ENCODE results near the gene LRRC3B.
A peak's percentile ranks its signal among the peaks of the same experiment; 100 is the strongest.

DNA sequence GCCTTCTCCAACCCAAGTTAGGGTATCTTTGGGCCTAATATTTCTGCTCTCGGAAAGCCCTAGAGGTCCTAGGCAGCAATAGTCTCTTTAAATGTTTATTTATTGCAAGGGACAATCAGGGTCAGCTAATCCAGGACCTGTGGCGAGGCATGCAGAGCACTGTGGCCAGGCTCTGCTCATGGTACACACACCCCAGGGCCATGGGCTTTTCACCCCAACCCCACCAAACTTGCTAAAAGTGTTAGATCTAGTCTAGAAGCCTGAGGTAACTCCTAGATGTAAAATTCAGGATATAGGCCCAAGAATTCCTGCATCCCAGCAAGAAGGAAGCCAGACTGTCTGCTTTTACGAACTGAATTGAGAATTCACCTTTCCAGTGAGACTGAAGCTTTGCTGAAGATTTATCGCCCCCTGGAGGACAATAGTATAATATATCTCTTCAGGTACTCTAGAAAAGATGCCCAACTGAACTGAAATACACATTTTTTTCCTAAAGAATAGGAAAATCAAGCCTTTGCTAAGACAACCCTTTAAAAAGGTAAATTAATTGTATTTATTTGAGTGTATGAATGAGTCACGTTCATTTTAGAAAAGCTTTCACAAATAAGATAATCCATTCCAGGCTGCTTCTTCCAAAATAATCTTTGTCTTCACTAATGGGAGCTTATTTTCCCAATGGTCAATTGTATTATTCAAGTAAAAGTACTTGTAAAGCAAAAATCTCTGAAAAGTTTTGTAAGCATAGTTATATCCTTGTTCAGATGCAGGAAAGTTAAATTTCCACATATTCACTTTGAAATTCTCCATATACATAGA, 89.8 kb downstream of the LRRC3B start:
- TF ChIP-seq, protein P1, sequence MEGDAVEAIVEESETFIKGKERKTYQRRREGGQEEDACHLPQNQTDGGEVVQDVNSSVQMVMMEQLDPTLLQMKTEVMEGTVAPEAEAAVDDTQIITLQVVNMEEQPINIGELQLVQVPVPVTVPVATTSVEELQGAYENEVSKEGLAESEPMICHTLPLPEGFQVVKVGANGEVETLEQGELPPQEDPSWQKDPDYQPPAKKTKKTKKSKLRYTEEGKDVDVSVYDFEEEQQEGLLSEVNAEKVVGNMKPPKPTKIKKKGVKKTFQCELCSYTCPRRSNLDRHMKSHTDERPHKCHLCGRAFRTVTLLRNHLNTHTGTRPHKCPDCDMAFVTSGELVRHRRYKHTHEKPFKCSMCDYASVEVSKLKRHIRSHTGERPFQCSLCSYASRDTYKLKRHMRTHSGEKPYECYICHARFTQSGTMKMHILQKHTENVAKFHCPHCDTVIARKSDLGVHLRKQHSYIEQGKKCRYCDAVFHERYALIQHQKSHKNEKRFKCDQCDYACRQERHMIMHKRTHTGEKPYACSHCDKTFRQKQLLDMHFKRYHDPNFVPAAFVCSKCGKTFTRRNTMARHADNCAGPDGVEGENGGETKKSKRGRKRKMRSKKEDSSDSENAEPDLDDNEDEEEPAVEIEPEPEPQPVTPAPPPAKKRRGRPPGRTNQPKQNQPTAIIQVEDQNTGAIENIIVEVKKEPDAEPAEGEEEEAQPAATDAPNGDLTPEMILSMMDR (IDR thresholded peaks at IDR 0.05), result peak; percentile 63 to 76 (median 71)
- TF ChIP-seq POLR2A (IDR thresholded peaks at IDR 0.05), result no peak

All from right lobe of liver (tissue), 4 donors.